Endothelial cell of umbilical vein (primary cell): Measurements from ENCODE around the gene RASAL2. TPM values are rescaled to one million over a fixed set of nuclear protein-coding genes. Genes with fewer than 3 reads are reported as not detected.

Experiments used
- BruUV-seq: library from RNA; stranded (reverse); fragments of 400-500 nt; replicated peaks from 2 replicates; lab custom pipeline; 2021; lab: Mats Ljungman, UMichigan
- CTCF ChIA-PET: fragments of 300-600, 350-600 bp; sonication (Branson Sonifier 250); formaldehyde crosslinking; loops from one replicate; lab custom pipeline; 2021; ENCODE audit warnings: antibody characterized with exemption, inconsistent platforms; lab: Charles Lee
- POLR2A ChIA-PET: fragments of 300-600, 350-600 bp; sonication (Branson Sonifier 250); formaldehyde crosslinking; loops from one replicate; lab custom pipeline; 2021; ENCODE audit warnings: antibody characterized with exemption, inconsistent platforms; lab: Charles Lee
- DNase-seq: peaks from one replicate; pipeline ENCODE4 v3.0.0-alpha.2; 2011; ENCODE audit warnings: low read depth, low spot score
- FAIRE-seq: peaks from 2 replicates; lab custom pipeline; 2011; peaks lifted over from hg19 to GRCh38; lab: Jason Lieb, UNC
- H2AFZ ChIP-seq: 2 replicates; pipeline ENCODE4 v1.6.0; 2012; ENCODE audit warnings: low read depth, low read length, control low read depth, inconsistent platforms
- H3K27ac ChIP-seq: 2 replicates; pipeline ENCODE4 v1.5.1; 2011; ENCODE audit warnings: low read depth, mild to moderate bottlenecking, control low read depth, low read length, moderate library complexity; ENCODE audit not compliant: insufficient read depth
- H3K27me3 ChIP-seq, 2 experiments: 2 replicates each; pipeline versions ENCODE4 v1.6.0 to v1.6.1; 2011; ENCODE audit warnings: low read length in 2 of 2, mixed read lengths in 1 of 2; ENCODE audit not compliant: control insufficient read depth in 2 of 2, insufficient read depth in 2 of 2
- H3K36me3 ChIP-seq, 2 experiments: 2 replicates in 1 of 2; 3 replicates in 1 of 2; pipeline ENCODE4 v1.5.1; 2011; ENCODE audit warnings: low read length in 2 of 2, mild to moderate bottlenecking in 1 of 2, moderate library complexity in 1 of 2; ENCODE audit not compliant: control insufficient read depth in 2 of 2, insufficient read depth in 2 of 2; ENCODE audit errors: extremely low read depth in 1 of 2
- H3K4me1 ChIP-seq: 3 replicates; pipeline ENCODE4 v1.5.1; 2011; ENCODE audit warnings: mild to moderate bottlenecking, low read length; ENCODE audit not compliant: control insufficient read depth, insufficient read depth; ENCODE audit errors: extremely low read depth
- H3K4me2 ChIP-seq: 2 replicates; pipeline ENCODE4 v1.6.1; 2011; ENCODE audit warnings: low read length, control low read depth, mixed read lengths; ENCODE audit not compliant: insufficient read depth
- H3K4me3 ChIP-seq, 3 experiments: fragments of 200-600 bp in 1 of 3; sonication (generic), shearing (Covaris generic) in 1 of 3; replicated peaks in 1 of 3; 2 replicates each; pipeline ENCODE4 v1.5.1; 2011 to 2016; ENCODE audit warnings: control low read depth in 3 of 3, low read length in 3 of 3, mild to moderate bottlenecking in 2 of 3, inconsistent platforms in 1 of 3, low read depth in 1 of 3, moderate library complexity in 1 of 3; ENCODE audit not compliant: insufficient read depth in 1 of 3
- H3K79me2 ChIP-seq: 2 replicates; pipeline ENCODE4 v1.6.0; 2012; ENCODE audit warnings: low read length, inconsistent platforms; ENCODE audit not compliant: control insufficient read depth, insufficient read depth
- H3K9ac ChIP-seq: replicated peaks from 2 replicates; pipeline ENCODE3; 2011; ENCODE audit warnings: low read length, control low read depth; ENCODE audit not compliant: insufficient read depth; ENCODE audit errors: extremely low read depth
- H3K9me1 ChIP-seq: replicated peaks from 3 replicates; pipeline ENCODE4 v1.6.0; 2011; ENCODE audit warnings: mild to moderate bottlenecking, low read length; ENCODE audit not compliant: control insufficient read depth, insufficient read depth; ENCODE audit errors: extremely low read depth
- H3K9me3 ChIP-seq: replicated peaks from 2 replicates; pipeline ENCODE4 v1.5.1; 2012; ENCODE audit warnings: low read length, inconsistent platforms; ENCODE audit not compliant: control insufficient read depth, insufficient read depth
- H4K20me1 ChIP-seq: replicated peaks from 2 replicates; pipeline ENCODE3; 2011; ENCODE audit warnings: mild to moderate bottlenecking, low read length; ENCODE audit not compliant: control insufficient read depth, insufficient read depth; ENCODE audit errors: extremely low read depth
- CTCF ChIP-seq, 2 donors: IDR thresholded peaks; 1 replicate in 1 of 2; 2 replicates in 1 of 2; pipeline ENCODE4 v1.5.1; 2011; ENCODE audit warnings: low read length in 2 of 2, mild to moderate bottlenecking in 2 of 2, moderate library complexity in 2 of 2, control low read depth in 1 of 2, inconsistent platforms in 1 of 2, low read depth in 1 of 2; ENCODE audit not compliant: insufficient read depth in 1 of 2; ENCODE audit errors: extremely low read depth in 1 of 2
- EZH2 ChIP-seq: IDR thresholded peaks from 2 replicates; pipeline ENCODE4 v1.6.1; 2012; ENCODE audit warnings: borderline replicate concordance, low read depth, mild to moderate bottlenecking, moderate library complexity, low read length, inconsistent platforms; ENCODE audit not compliant: severe bottlenecking
- FOS ChIP-seq: IDR thresholded peaks from 2 replicates; pipeline ENCODE4 v1.6.1; 2011; ENCODE audit warnings: mild to moderate bottlenecking, low read length, moderate library complexity, borderline replicate concordance; ENCODE audit not compliant: insufficient read depth
- GATA2 ChIP-seq: IDR thresholded peaks from 2 replicates; pipeline ENCODE4 v1.7.0; 2011; ENCODE audit warnings: low read depth, mild to moderate bottlenecking, moderate library complexity, mixed read lengths, low read length; ENCODE audit not compliant: insufficient read length, insufficient read depth
- JUN ChIP-seq: IDR thresholded peaks from 2 replicates; pipeline ENCODE4 v1.6.1; 2011; ENCODE audit warnings: borderline replicate concordance, low read depth; ENCODE audit not compliant: insufficient read length, insufficient read depth
- MAX ChIP-seq: IDR thresholded peaks from 2 replicates; pipeline ENCODE4 v1.6.1; 2011; ENCODE audit not compliant: insufficient read depth, insufficient read length
- MYC ChIP-seq: IDR thresholded peaks from one replicate; pipeline ENCODE4 v1.6.1; 2011; ENCODE audit warnings: mild to moderate bottlenecking, low read depth, low read length
- POLR2A ChIP-seq: IDR thresholded peaks from 2 replicates; pipeline ENCODE4 v1.6.1; 2012; ENCODE audit warnings: low read depth, mild to moderate bottlenecking, control low read depth, low read length
- POLR2AphosphoS5 ChIP-seq: IDR thresholded peaks from 2 replicates; pipeline ENCODE4 v1.6.1; 2012; ENCODE audit warnings: low read depth, mild to moderate bottlenecking, control low read depth, low read length, moderate library complexity; ENCODE audit not compliant: insufficient read depth
- dilution Hi-C: fragments of 300-500 bp; cut with MboI; formaldehyde crosslinking; loops from one replicate; pipeline ENCODE4 v1.15.0; 2019; ENCODE audit warnings: low sequenced_read_pairs; ENCODE audit not compliant: extremely low pct_ligation_motif_present
- intact Hi-C: fragments of 100-400 bp; cut with micrococcal nuclease; formaldehyde crosslinking; loops from one replicate; pipeline ENCODE4 v1.10.0; 2022
- polyA plus RNA-seq, 4 experiments: library from polyadenylated mRNA; depleted of rRNA in 3 of 4; stranded (reverse) in 3 of 4; unstranded in 1 of 4; fragments of >200 nt; gene quantifications; 2 replicates each; pipeline versions ENCODE4 v1.2.1 to v1.2.3, GENCODE V29; 2011 to 2012; ENCODE audit warnings: missing spikeins in 1 of 4
- total RNA-seq: library from RNA; stranded (reverse); gene quantifications from 2 replicates; pipeline ENCODE4 v1.2.3, GENCODE V29; 2021

The RASAL2 gene
- total and polyA plus RNA-seq, 2 donors (not counting 3 experiments of a cell fraction or from before 2014, with no cell fraction given): 12.5 to 15.5 TPM

GRCh38 chr1:178046591-178047270 is 47.2 kb upstream of the RASAL2 start:
- TF ChIP-seq POLR2A (no peak), MYC (no peak), POLR2AphosphoS5 (no peak), GATA2 (no peak)
- no peak overlapping the region for H3K4me3 ChIP-seq
- DNase-seq: no peak
- H3K36me3 ChIP-seq: no peaks in the 10 kb centered on the region
- H3K9ac ChIP-seq: no peak overlapping the region
- H4K20me1 ChIP-seq: no peaks in the 10 kb centered on the region
- peaks cover 14% of the 10 kb centered on the region for H3K4me1 ChIP-seq
- intact Hi-C loops (no loop called here), dilution Hi-C loops (no loop called here)
- H3K27me3 ChIP-seq: no peaks in the 10 kb centered on the region
- POLR2A ChIA-PET: no interaction called here
- no peak for FAIRE-seq
- H3K79me2 ChIP-seq: no peaks in the 10 kb centered on the region
- H3K9me3 ChIP-seq: no peaks in the 10 kb centered on the region
- H3K4me2 ChIP-seq: no peak overlapping the region
- H2AFZ ChIP-seq: no peak overlapping the region
- no TSS peak for BruUV-seq
- H3K9me1 ChIP-seq: no peaks in the 10 kb centered on the region
- CTCF ChIA-PET: interaction anchor here (0.8 to 2.3 kb wide), 5 partner anchors 9 to 236 kb away, joined by 3 to 13 read pairs (median 4); no protein-coding TSS in a partner anchor
- no peak overlapping the region for H3K27ac ChIP-seq

GRCh38 chr1:178047403-178048093 is 46.4 kb upstream of the RASAL2 start:
- Histone ChIP-seq H4K20me1 (no peaks in the 10 kb centered on the region), H3K4me2 (no peak overlapping the region), H2AFZ (no peak overlapping the region), H3K4me3 (no peak overlapping the region), H3K9me3 (no peaks in the 10 kb centered on the region), H3K79me2 (no peaks in the 10 kb centered on the region), H3K36me3 (no peaks in the 10 kb centered on the region), H3K27me3 (no peaks in the 10 kb centered on the region), H3K4me1 (peaks cover 22% of the 10 kb centered on the region), H3K9me1 (no peaks in the 10 kb centered on the region), H3K27ac (no peak overlapping the region), H3K9ac (no peak overlapping the region)
- FAIRE-seq (no peak), DNase-seq (no peak)
- CTCF ChIA-PET: interaction anchor here (0.8 to 2.3 kb wide), 6 partner anchors 10 to 235 kb away, joined by 3 to 13 read pairs (median 4); no protein-coding TSS in a partner anchor
- no peak for TF ChIP-seq POLR2AphosphoS5
- TF ChIP-seq CTCF (IDR thresholded peaks at IDR 0.05; ENCODE audit: extremely low read depth in 1 of 2, insufficient read depth in 1 of 2, low read depth in 1 of 2, low read length in 2 of 2): no peak
- no peak for TF ChIP-seq MYC
- TF ChIP-seq POLR2A: no peak
- TF ChIP-seq EZH2: no peak
- no peak for TF ChIP-seq JUN
- no peak for TF ChIP-seq MAX
- TF ChIP-seq FOS: no peak
- no peak for TF ChIP-seq GATA2
- dilution Hi-C loops (no loop called here), intact Hi-C loops (no loop called here)
- no TSS peak for BruUV-seq
- POLR2A ChIA-PET: no interaction called here
